AG04450 (cell line): Measurements from ENCODE around the gene U2AF1L4. TPM values are rescaled to one million over a fixed set of nuclear protein-coding genes. Genes with fewer than 3 reads are reported as not detected.
"Not testable (repeated sequence)": the region's sequence is repeated elsewhere in the genome, so short reads cannot be mapped to it uniquely, and the experiment has no call there.

Source experiments
- CTCF ChIA-PET: fragments of 300-600, 350-600 bp; formaldehyde crosslinking; extraction: SDS; loops from one replicate; lab custom pipeline; 2022; ENCODE audit warnings: antibody characterized with exemption, inconsistent platforms; lab: Charles Lee
- POLR2A ChIA-PET: fragments of 350-600 bp; formaldehyde crosslinking; extraction: SDS; loops from one replicate; lab custom pipeline; 2021; ENCODE audit warnings: antibody characterized with exemption, inconsistent platforms; lab: Yijun Ruan, JAX
- DNase-seq: peaks from one replicate; pipeline ENCODE4 v3.0.0-alpha.2; 2011; ENCODE audit warnings: low read depth, low spot score
- H3K27ac ChIP-seq: one replicate; pipeline ENCODE4 v1.5.1; 2012; ENCODE audit warnings: low read depth, low read length, control low read depth
- H3K27me3 ChIP-seq: one replicate; pipeline ENCODE4 v1.6.0; 2012; ENCODE audit warnings: low read length; ENCODE audit not compliant: control insufficient read depth, insufficient read depth
- H3K4me3 ChIP-seq: 2 replicates; pipeline ENCODE4 v1.5.1; 2011; ENCODE audit warnings: mild to moderate bottlenecking, low read depth, low read length, control low read depth
- H3K9me3 ChIP-seq: 2 replicates; pipeline ENCODE4 v1.5.1; 2012; ENCODE audit warnings: low read length; ENCODE audit not compliant: control insufficient read depth, insufficient read depth
- CTCF ChIP-seq: IDR thresholded peaks from 2 replicates; pipeline ENCODE4 v1.5.1; 2011; ENCODE audit warnings: low read depth, low read length, control low read depth, inconsistent platforms
- polyA plus RNA-seq: library from polyadenylated mRNA; depleted of rRNA; stranded (reverse); fragments of >200 nt; gene quantifications from 2 replicates; pipeline ENCODE4 v1.2.3, GENCODE V29; 2011

The U2AF1L4 gene
- polyA plus RNA-seq, 1 experiment, result 10.2 TPM

- no peak overlapping the region for H3K27ac ChIP-seq
- TF ChIP-seq CTCF, result no peak
- POLR2A ChIA-PET, result interaction anchor here (1.0 kb wide), 1 partner anchor 33 kb away, joined by 3 read pairs; no protein-coding TSS in a partner anchor
- H3K9me3 ChIP-seq, result no peaks in the 10 kb centered on the region
- no peak overlapping the region for H3K4me3 ChIP-seq
- H3K27me3 ChIP-seq, result no peaks in the 10 kb centered on the region
- DNase-seq, result no peak
- CTCF ChIA-PET, result no interaction called here
Observed at GRCh38 chr19:35773020-35773806, 28.0 kb upstream of the U2AF1L4 start.

DNA sequence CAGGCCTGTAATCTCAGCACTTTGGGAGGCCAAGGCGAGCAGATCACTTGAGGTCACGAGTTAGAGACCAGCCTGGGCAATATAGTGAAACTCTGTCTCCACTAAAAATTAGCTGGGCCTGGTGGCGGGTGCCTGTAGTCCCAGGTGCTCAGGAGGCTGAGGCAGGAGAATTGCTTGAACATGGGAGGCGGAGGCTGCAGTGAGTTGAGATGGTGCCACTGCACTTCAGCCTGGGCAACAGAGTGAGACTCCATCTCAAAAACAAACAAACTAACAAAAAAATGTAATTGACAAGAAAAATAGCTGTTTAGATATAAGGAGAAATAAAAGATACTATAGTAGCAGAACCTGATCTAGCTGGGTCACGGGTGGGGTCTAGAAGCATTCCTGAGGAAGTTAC is 27.1 kb upstream of the U2AF1L4 start:
- H3K27ac ChIP-seq, H3K9me3 ChIP-seq, H3K4me3 ChIP-seq, CTCF ChIA-PET, DNase-seq, H3K27me3 ChIP-seq: not testable (repeated sequence)
- POLR2A ChIA-PET, result interaction anchor here (0.6 to 1.0 kb wide), 2 partner anchors 32 to 65 kb away, joined by 3 read pairs; no protein-coding TSS in a partner anchor

DNA sequence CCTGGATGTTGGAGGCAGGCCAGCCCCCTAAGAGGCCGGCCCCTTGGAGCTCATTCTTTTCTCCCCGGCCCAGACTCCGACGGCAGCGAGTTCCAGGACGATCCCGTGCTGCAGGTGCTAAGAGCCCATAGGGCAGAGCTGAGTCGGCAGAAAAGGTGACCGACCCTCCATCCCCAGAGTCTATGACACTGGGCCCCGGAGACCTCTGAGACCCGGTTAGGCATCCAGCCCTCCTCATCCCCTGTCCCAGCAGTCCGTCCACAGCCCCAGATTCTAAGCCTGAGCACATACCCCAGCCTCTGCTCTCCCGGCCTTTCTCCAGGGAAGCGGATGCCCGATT is 22.8 kb upstream of the U2AF1L4 start:
- no peak for TF ChIP-seq CTCF
- ChIA-PET POLR2A (no interaction called here), CTCF (no interaction called here)
- DNase-seq, result no peak
- Histone ChIP-seq H3K27ac (no peak overlapping the region), H3K9me3 (no peaks in the 10 kb centered on the region), H3K4me3 (no peak overlapping the region), H3K27me3 (no peaks in the 10 kb centered on the region)

DNA sequence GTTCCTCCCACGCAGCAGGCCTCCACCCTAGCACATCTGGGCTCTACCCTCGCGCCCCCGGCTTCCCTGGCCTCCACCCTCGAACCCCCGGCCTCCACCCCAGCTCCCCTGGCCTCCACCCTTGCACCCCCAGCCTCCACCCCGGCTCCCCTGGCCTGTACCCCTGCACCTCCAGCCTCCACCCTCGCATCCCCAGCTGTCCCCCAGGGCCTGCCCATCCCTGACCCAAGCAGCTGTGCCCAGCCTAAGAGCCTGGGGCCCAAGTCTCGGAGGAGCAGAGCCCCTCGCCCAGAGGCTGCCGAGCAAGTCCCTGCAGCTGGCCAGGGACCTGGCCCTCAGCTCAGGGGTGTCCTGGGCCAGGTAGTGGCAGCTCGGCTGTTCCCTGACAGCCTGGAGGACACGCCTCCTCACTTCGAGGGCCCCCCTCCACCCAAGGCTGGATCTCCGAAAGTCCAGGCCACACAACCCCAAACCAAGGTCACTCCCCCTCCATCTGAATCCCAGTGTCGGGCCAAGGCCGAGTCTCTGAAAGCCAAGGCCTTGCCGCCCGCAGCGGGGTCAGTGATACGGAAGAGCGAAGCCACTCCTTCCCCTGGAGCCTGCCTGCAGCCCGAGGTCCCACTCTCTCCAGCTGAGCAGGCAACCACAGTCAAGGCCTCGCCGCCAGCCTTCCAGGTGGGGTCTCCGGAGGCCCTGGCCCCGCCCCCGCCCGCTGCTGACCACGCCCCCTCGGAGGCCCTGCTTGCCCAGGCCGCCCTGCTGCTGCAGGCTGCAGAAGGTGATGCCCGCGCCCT is 22.3 kb upstream of the U2AF1L4 start:
- no peak for DNase-seq
- no peaks in the 10 kb centered on the region for H3K27me3 ChIP-seq
- CTCF ChIA-PET, result no interaction called here
- no peaks in the 10 kb centered on the region for H3K9me3 ChIP-seq
- no peak overlapping the region for H3K4me3 ChIP-seq
- POLR2A ChIA-PET, result interaction anchor here (0.6 kb wide), 1 partner anchor 227 kb away, joined by 4 read pairs; no protein-coding TSS in a partner anchor
- TF ChIP-seq CTCF, result no peak
- H3K27ac ChIP-seq, result no peak overlapping the region

DNA sequence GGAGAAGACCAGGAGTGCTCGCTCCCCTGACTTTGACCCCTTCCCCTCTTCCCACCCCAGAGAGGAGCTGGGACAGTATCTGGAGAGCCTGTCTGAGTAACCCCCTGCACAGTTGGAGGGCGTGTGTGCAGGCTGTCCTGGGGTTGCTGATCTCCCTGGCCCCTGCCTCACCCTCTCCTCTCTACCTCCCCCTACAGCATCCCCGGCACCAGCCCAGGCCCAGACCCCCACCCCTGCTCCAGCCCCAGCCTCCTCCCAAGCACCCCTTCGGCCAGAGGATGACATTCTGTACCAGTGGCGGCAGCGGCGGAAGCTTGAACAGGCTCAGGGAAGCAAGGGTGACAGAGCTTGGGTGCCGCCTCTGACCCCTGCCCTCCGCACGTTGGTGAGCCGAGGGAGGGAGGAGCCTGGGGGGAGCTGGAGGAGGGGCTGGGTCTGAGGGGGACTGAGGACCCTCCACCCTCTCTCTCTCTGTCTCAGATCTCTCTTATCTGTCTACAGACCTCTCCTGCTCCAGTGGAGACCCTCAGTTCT is 21.4 kb upstream of the U2AF1L4 start:
- TF ChIP-seq CTCF, result no peak
- CTCF ChIA-PET, result no interaction called here
- Histone ChIP-seq H3K4me3 (no peak overlapping the region), H3K27me3 (no peaks in the 10 kb centered on the region), H3K9me3 (no peaks in the 10 kb centered on the region), H3K27ac (no peak overlapping the region)
- no peak for DNase-seq
- POLR2A ChIA-PET, result no interaction called here
